Measurements from ENCODE around the gene CNTNAP1.
A peak's percentile ranks its signal among the peaks of the same experiment; 100 is the strongest.

Gene CNTNAP1

GRCh38 chr17:42667088-42667951 lies 15.0 kb upstream of the CNTNAP1 start:
- no peak for TF ChIP-seq CTCF (IDR thresholded peaks at IDR 0.05; ENCODE audit: insufficient read depth, low read length)
- H3K4me3 ChIP-seq (replicated peaks; ENCODE audit: insufficient read depth, low read length): no peak overlapping the region
- H3K27ac ChIP-seq (replicated peaks): no peak overlapping the region
- no peak for DNase-seq (ENCODE audit: low read depth in 1 of 2, low spot score in 1 of 2)
- H3K27me3 ChIP-seq (ENCODE audit: insufficient read depth, poor library complexity, severe bottlenecking): peaks cover 28% of the 10 kb centered on the region

GRCh38 chr17:42669705-42669976 lies 12.7 kb upstream of the CNTNAP1 start:
- no peak for TF ChIP-seq REST (IDR thresholded peaks at IDR 0.05; ENCODE audit: insufficient replicate concordance, low read depth)
- no peak for TF ChIP-seq POLR2AphosphoS5 (IDR thresholded peaks at IDR 0.05; ENCODE audit: low read depth)
- TF ChIP-seq CTCF (IDR thresholded peaks at IDR 0.05; ENCODE audit: insufficient read depth, low read length): no peak
- TF ChIP-seq SPI1 (IDR thresholded peaks at IDR 0.05; ENCODE audit: borderline replicate concordance, low read depth): no peak
- no peak for TF ChIP-seq GABPA (IDR thresholded peaks at IDR 0.05; ENCODE audit: low read depth)
- H3K4me3 ChIP-seq (replicated peaks; ENCODE audit: insufficient read depth, low read length): no peak overlapping the region
- peaks cover 46% of the 10 kb centered on the region for H3K27me3 ChIP-seq (ENCODE audit: insufficient read depth, poor library complexity, severe bottlenecking)
- no peak overlapping the region for H3K27ac ChIP-seq (replicated peaks)
- DNase-seq (ENCODE audit: low read depth in 1 of 2, low spot score in 1 of 2): no peak

- TF ChIP-seq POLR2AphosphoS5 (IDR thresholded peaks at IDR 0.05; ENCODE audit: low read depth): no peak
- DNase-seq (ENCODE audit: low read depth in 1 of 2, low spot score in 1 of 2): peak in 1 of 2 experiments; percentile 30
- H3K4me3 ChIP-seq (replicated peaks; ENCODE audit: insufficient read depth, low read length): peak overlapping the region; percentile 21
- peaks cover 47% of the 10 kb centered on the region for H3K27me3 ChIP-seq (ENCODE audit: insufficient read depth, poor library complexity, severe bottlenecking)
- H3K27ac ChIP-seq (replicated peaks): no peak overlapping the region
These were observed 12.1 kb upstream of the CNTNAP1 start for GRCh38 chr17:42669977-42670788.

- Histone ChIP-seq H3K27me3 (ENCODE audit: insufficient read depth, poor library complexity, severe bottlenecking) (peaks cover 54% of the 10 kb centered on the region), H3K27ac (replicated peaks) (no peak overlapping the region), H3K4me3 (replicated peaks; ENCODE audit: insufficient read depth, low read length) (no peak overlapping the region)
- TF ChIP-seq REST (IDR thresholded peaks at IDR 0.05; ENCODE audit: insufficient replicate concordance, low read depth) (no peak), CTCF (IDR thresholded peaks at IDR 0.05; ENCODE audit: insufficient read depth, low read length) (no peak), SPI1 (IDR thresholded peaks at IDR 0.05; ENCODE audit: borderline replicate concordance, low read depth) (no peak), POLR2AphosphoS5 (IDR thresholded peaks at IDR 0.05; ENCODE audit: low read depth) (no peak), GABPA (IDR thresholded peaks at IDR 0.05; ENCODE audit: low read depth) (no peak)
- no peak for DNase-seq (ENCODE audit: low read depth in 1 of 2, low spot score in 1 of 2)
These were observed 11.3 kb upstream of the CNTNAP1 start for GRCh38 chr17:42670789-42671657.
